Nephron (organoid): ENCODE data around the gene IFIT2.

Experiments used
- H3K27ac Mint-ChIP-seq, 3 experiments: 2 replicates each; pipeline ENCODE4 v1.8.0; 2020; ENCODE audit warnings: mixed read lengths in 3 of 3, mild to moderate bottlenecking in 2 of 3, moderate library complexity in 1 of 3
- H3K27me3 Mint-ChIP-seq: 2 replicates; pipeline ENCODE4 v1.8.0; 2021; ENCODE audit warnings: low read depth, mild to moderate bottlenecking, moderate library complexity, mixed read lengths
- H3K36me3 Mint-ChIP-seq: 2 replicates; pipeline ENCODE4 v1.8.0; 2020; ENCODE audit warnings: low read depth, mixed read lengths
- H3K4me1 Mint-ChIP-seq: 2 replicates; pipeline ENCODE4 v1.8.0; 2020; ENCODE audit warnings: mixed read lengths
- H3K4me3 Mint-ChIP-seq, 3 experiments: 2 replicates each; pipeline ENCODE4 v1.8.0; 2020; ENCODE audit warnings: mild to moderate bottlenecking in 3 of 3, mixed read lengths in 3 of 3, moderate library complexity in 2 of 3
- H3K9me3 Mint-ChIP-seq: 2 replicates; pipeline ENCODE4 v1.8.0; 2020; ENCODE audit warnings: mixed read lengths
- TF ChIP-seq, protein P1 (sequence below), 3 experiments: fragments of 200-600 bp; sonication (generic); IDR thresholded peaks; one replicate each; pipeline ENCODE4 v1.5.0; 2021; ENCODE audit warnings: antibody characterized with exemption in 3 of 3; ENCODE audit not compliant: unreplicated experiment in 3 of 3

The IFIT2 gene

DNA sequence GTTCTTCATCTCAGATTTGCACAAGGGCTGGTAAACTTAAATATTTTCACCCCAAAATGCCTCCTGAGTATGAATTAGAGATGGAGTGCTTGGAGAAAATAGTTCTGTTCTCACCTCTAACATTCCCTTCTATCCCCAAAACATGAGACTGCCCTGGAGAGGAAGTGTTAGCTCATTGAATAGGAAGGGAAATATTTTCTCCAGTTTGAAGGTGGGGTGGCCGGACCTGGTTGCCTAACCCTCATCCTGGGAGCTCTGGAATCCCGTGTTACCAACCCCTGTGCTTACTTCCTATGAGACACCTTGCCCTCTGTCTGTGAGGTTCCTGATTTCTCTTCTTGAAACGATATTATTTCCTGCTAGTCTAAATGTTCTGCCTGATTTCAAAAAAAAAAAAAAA, 779 bp downstream of the IFIT2 start:
- TF ChIP-seq, protein P1, sequence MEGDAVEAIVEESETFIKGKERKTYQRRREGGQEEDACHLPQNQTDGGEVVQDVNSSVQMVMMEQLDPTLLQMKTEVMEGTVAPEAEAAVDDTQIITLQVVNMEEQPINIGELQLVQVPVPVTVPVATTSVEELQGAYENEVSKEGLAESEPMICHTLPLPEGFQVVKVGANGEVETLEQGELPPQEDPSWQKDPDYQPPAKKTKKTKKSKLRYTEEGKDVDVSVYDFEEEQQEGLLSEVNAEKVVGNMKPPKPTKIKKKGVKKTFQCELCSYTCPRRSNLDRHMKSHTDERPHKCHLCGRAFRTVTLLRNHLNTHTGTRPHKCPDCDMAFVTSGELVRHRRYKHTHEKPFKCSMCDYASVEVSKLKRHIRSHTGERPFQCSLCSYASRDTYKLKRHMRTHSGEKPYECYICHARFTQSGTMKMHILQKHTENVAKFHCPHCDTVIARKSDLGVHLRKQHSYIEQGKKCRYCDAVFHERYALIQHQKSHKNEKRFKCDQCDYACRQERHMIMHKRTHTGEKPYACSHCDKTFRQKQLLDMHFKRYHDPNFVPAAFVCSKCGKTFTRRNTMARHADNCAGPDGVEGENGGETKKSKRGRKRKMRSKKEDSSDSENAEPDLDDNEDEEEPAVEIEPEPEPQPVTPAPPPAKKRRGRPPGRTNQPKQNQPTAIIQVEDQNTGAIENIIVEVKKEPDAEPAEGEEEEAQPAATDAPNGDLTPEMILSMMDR (IDR thresholded peaks at IDR 0.05; ENCODE audit: unreplicated experiment in 3 of 3) = no peak
- Mint-ChIP-seq H3K9me3 (peaks cover 9% of the 10 kb centered on the region), H3K4me3 (peak overlapping the region; percentile 31 to 84 (median 81)), H3K27ac (peak overlapping the region; percentile 94 to 99 (median 99)), H3K27me3 (no peaks in the 10 kb centered on the region), H3K4me1 (peaks cover 43% of the 10 kb centered on the region), H3K36me3 (peaks cover 8% of the 10 kb centered on the region)

DNA sequence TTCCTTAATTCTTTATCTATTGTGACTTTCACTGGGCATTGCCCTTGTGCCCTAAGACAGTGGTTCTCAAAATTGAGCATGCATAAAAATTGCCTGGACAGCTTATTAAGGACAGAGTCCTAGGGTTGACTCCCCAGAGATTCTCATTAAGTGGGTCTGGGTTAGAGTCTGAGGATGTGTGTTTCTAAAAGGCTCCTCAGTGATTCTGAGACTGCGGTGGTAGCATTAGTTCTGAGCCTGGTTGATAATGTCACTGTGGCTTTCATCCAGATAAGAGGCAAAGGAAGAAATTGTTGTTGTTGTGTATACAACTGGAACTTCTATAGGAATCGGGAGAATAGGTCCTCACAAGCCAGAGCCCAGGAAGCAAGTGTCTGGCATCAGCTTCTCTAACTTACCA, 1.3 kb downstream of the IFIT2 start:
- Mint-ChIP-seq H3K4me3 (peak overlapping the region in 2 of 3 experiments; percentile 18 to 81), H3K27ac (peak overlapping the region; percentile 26 to 99 (median 99)), H3K27me3 (no peaks in the 10 kb centered on the region), H3K9me3 (peaks cover 9% of the 10 kb centered on the region), H3K4me1 (peaks cover 43% of the 10 kb centered on the region), H3K36me3 (peaks cover 8% of the 10 kb centered on the region)
- TF ChIP-seq, protein P1 (IDR thresholded peaks at IDR 0.05; ENCODE audit: unreplicated experiment in 3 of 3) = no peak

- TF ChIP-seq, protein P1 (IDR thresholded peaks at IDR 0.05; ENCODE audit: unreplicated experiment in 3 of 3) = no peak
- H3K36me3 Mint-ChIP-seq = peaks cover 6% of the 10 kb centered on the region
- H3K4me1 Mint-ChIP-seq = peaks cover 43% of the 10 kb centered on the region
- peak overlapping the region in 2 of 3 experiments; percentile 99 for H3K27ac Mint-ChIP-seq
- H3K27me3 Mint-ChIP-seq = no peaks in the 10 kb centered on the region
- peaks cover 6% of the 10 kb centered on the region for H3K9me3 Mint-ChIP-seq
- H3K4me3 Mint-ChIP-seq = peak overlapping the region in 1 of 3 experiments; percentile 18
Measured at GRCh38 chr10:89304026-89304425, 2.2 kb downstream of the IFIT2 start.

GRCh38 chr10:89304446-89304845, 2.6 kb downstream of the IFIT2 start:
- TF ChIP-seq, protein P1 (IDR thresholded peaks at IDR 0.05; ENCODE audit: unreplicated experiment in 3 of 3) = no peak
- peaks cover 2% of the 10 kb centered on the region for H3K36me3 Mint-ChIP-seq
- no peak overlapping the region for H3K4me3 Mint-ChIP-seq
- H3K9me3 Mint-ChIP-seq = peaks cover 2% of the 10 kb centered on the region
- no peaks in the 10 kb centered on the region for H3K27me3 Mint-ChIP-seq
- H3K27ac Mint-ChIP-seq = peak overlapping the region in 1 of 3 experiments; percentile 99
- peaks cover 43% of the 10 kb centered on the region for H3K4me1 Mint-ChIP-seq

DNA sequence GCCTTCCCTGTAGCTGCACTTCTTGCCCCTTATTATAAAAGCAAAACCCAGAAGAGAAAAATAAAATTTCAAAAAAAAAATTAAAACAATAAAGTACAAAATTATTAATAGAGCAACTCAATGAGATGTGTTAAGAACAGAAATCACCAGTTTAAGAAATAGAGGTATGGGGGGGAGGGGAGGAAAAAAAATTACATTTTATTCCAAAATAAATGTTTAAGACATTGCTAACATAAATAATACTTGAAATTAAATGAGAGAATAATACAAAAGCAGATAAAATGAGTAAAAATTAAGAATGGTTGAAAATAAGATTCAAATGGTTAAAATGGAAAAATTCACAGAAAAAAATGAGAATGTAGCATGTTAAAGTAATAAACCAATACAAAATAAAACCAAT, 3.1 kb downstream of the IFIT2 start:
- Mint-ChIP-seq H3K4me3 (no peak overlapping the region), H3K4me1 (peaks cover 43% of the 10 kb centered on the region), H3K27me3 (no peaks in the 10 kb centered on the region), H3K27ac (no peak overlapping the region), H3K9me3 (no peaks in the 10 kb centered on the region), H3K36me3 (no peaks in the 10 kb centered on the region)
- TF ChIP-seq, protein P1 (IDR thresholded peaks at IDR 0.05; ENCODE audit: unreplicated experiment in 3 of 3) = no peak

GRCh38 chr10:89305766-89306433, 4.1 kb downstream of the IFIT2 start:
- TF ChIP-seq, protein P1 (IDR thresholded peaks at IDR 0.05; ENCODE audit: unreplicated experiment in 3 of 3) = no peak
- no peaks in the 10 kb centered on the region for H3K9me3 Mint-ChIP-seq

More at GRCh38 chr10:89305766-89306433, 4.1 kb downstream of the IFIT2 start:
- H3K4me1 Mint-ChIP-seq = peaks cover 41% of the 10 kb centered on the region
- H3K4me3 Mint-ChIP-seq = no peak overlapping the region
- H3K36me3 Mint-ChIP-seq = no peaks in the 10 kb centered on the region
- H3K27ac Mint-ChIP-seq = no peak overlapping the region
- no peaks in the 10 kb centered on the region for H3K27me3 Mint-ChIP-seq
